Measurements from ENCODE around the gene ABCG1.

Gene ABCG1

GRCh38 chr21:42233067-42233961 lies 14.4 kb downstream of the ABCG1 start:
- peak; percentile 90 for FAIRE-seq

GRCh38 chr21:42234041-42234440 lies 15.1 kb downstream of the ABCG1 start:
- no peak for FAIRE-seq

- FAIRE-seq: no peak
These were observed 15.7 kb downstream of the ABCG1 start for GRCh38 chr21:42234464-42235241.

- no peak for FAIRE-seq
These were observed 16.7 kb downstream of the ABCG1 start for GRCh38 chr21:42235593-42235992.

GRCh38 chr21:42236014-42236413 lies 17.1 kb downstream of the ABCG1 start:
- FAIRE-seq: no peak

GRCh38 chr21:42236693-42237092 lies 17.8 kb downstream of the ABCG1 start:
- FAIRE-seq: no peak

GRCh38 chr21:42237161-42237560 lies 18.2 kb downstream of the ABCG1 start:
- no peak for FAIRE-seq

- no peak for FAIRE-seq
These were observed 18.6 kb downstream of the ABCG1 start for GRCh38 chr21:42237577-42237976.

- FAIRE-seq: no peak
These were observed 19.4 kb downstream of the ABCG1 start for GRCh38 chr21:42238185-42238934.

- FAIRE-seq: no peak
These were observed 20.6 kb downstream of the ABCG1 start for GRCh38 chr21:42239556-42239955.

- no peak for FAIRE-seq
These were observed 21.0 kb downstream of the ABCG1 start for GRCh38 chr21:42239973-42240372.

GRCh38 chr21:42242611-42243010 lies 23.7 kb downstream of the ABCG1 start:
- FAIRE-seq: no peak

- FAIRE-seq: no peak
These were observed 24.1 kb downstream of the ABCG1 start for GRCh38 chr21:42243026-42243425.

- FAIRE-seq: no peak
These were observed 26.6 kb downstream of the ABCG1 start for GRCh38 chr21:42245331-42246193.

GRCh38 chr21:42247716-42248115 lies 28.8 kb downstream of the ABCG1 start:
- FAIRE-seq: no peak

- no peak for FAIRE-seq
These were observed 29.3 kb downstream of the ABCG1 start for GRCh38 chr21:42248241-42248640.

- FAIRE-seq: no peak
These were observed 30.1 kb downstream of the ABCG1 start for GRCh38 chr21:42248783-42249597.

GRCh38 chr21:42250422-42251403 lies 31.8 kb downstream of the ABCG1 start:
- FAIRE-seq: no peak

- no peak for FAIRE-seq
These were observed 32.8 kb downstream of the ABCG1 start for GRCh38 chr21:42251654-42252324.

GRCh38 chr21:42252325-42252654 lies 33.4 kb downstream of the ABCG1 start:
- no peak for FAIRE-seq
